GM12878 (cell line): Measurements from ENCODE around the gene TMPRSS9. TPM values are rescaled to one million over a fixed set of nuclear protein-coding genes. Genes with fewer than 3 reads are reported as not detected.

Experiments
- BHLHE40 ChIP-seq, 2 experiments: fragments of 450-650 bp in 1 of 2; IDR thresholded peaks; 2 replicates each; pipeline ENCODE4 v1.6.1; 2011 to 2017; ENCODE audit warnings: low read depth in 2 of 2, borderline replicate concordance in 1 of 2, improper control_type of control experiment in 1 of 2, low read length in 1 of 2, mild to moderate bottlenecking in 1 of 2
- CBX5 ChIP-seq: sonication (generic); IDR thresholded peaks from 2 replicates; pipeline ENCODE4 v1.6.1; 2016; ENCODE audit warnings: low read depth, moderate library complexity, mild to moderate bottlenecking, inconsistent platforms
- CUX1 ChIP-seq: IDR thresholded peaks from 2 replicates; pipeline ENCODE4 v1.6.1; 2012; ENCODE audit warnings: improper control_type of control experiment, low read depth, low read length; ENCODE audit not compliant: insufficient replicate concordance
- FOXK2 ChIP-seq: fragments of 450-650 bp; IDR thresholded peaks from 2 replicates; pipeline ENCODE4 v1.6.1; 2017; ENCODE audit warnings: mild to moderate bottlenecking, moderate library complexity
- FOXM1 ChIP-seq: IDR thresholded peaks from 2 replicates; pipeline ENCODE4 v1.6.1; 2012; ENCODE audit warnings: low read depth, mild to moderate bottlenecking, inconsistent platforms, low read length, moderate library complexity
- JUND ChIP-seq: IDR thresholded peaks from 2 replicates; pipeline ENCODE4 v1.6.1; 2012; ENCODE audit warnings: low read depth, mild to moderate bottlenecking, low read length, improper control_type of control experiment, moderate library complexity
- NFXL1 ChIP-seq: fragments of 450-650 bp; IDR thresholded peaks from 2 replicates; pipeline ENCODE4 v1.6.1; 2017; ENCODE audit warnings: antibody characterized with exemption, mild to moderate bottlenecking, borderline replicate concordance
- polyA plus RNA-seq, 11 experiments: library from polyadenylated mRNA; depleted of rRNA in 4 of 11; unstranded in 6 of 11; stranded (reverse) in 5 of 11; fragments of >200 nt; fragmentation: Nextera tagmentation in 4 of 11; fragmentation: Illumina TruSeq in 1 of 11; extraction: Ambion mirVana in 4 of 11; extraction: Trizol in 1 of 11; gene quantifications; 1 replicate in 1 of 11; 2 replicates in 10 of 11; pipeline versions ENCODE4 v1.2.1 to v1.2.3, GENCODE V29; 2011 to 2016; ENCODE audit warnings: inconsistent platforms in 2 of 11, missing spikeins in 2 of 11, low read depth in 1 of 11
- total RNA-seq, 4 experiments: library from RNA; depleted of rRNA in 3 of 4; stranded (reverse); fragments of >200 nt in 3 of 4; fragmentation: Illumina TruSeq in 1 of 4; extraction: Trizol in 1 of 4; gene quantifications; 2 replicates each; pipeline versions ENCODE4 v1.2.1 to v1.2.3, GENCODE V29; 2013 to 2021
- TF ChIP-seq, protein P1 (sequence below): fragments of 450-650 bp; IDR thresholded peaks from 2 replicates; pipeline ENCODE4 v1.6.1; 2017; ENCODE audit warnings: low read depth, mild to moderate bottlenecking, moderate library complexity
- TF ChIP-seq, protein P2 (sequence below): fragments of 450-650 bp; IDR thresholded peaks from 2 replicates; pipeline ENCODE4 v1.6.1; 2016; ENCODE audit warnings: mild to moderate bottlenecking
- TF ChIP-seq, protein P3 (sequence below): IDR thresholded peaks from 2 replicates; pipeline ENCODE4 v1.6.1; 2012; ENCODE audit warnings: low read depth, low read length, improper control_type of control experiment
- TF ChIP-seq, protein P4 (sequence below): fragments of 450-650 bp; IDR thresholded peaks from 2 replicates; pipeline ENCODE4 v1.6.1; 2017; ENCODE audit warnings: mild to moderate bottlenecking, moderate library complexity

TMPRSS9 gene
- total and polyA plus RNA-seq, 10 of the 15 experiments (the other 5 are each of a cell fraction or from before 2014, with no cell fraction given): 0.24 TPM; not detected in 9

- TF ChIP-seq, protein P1, sequence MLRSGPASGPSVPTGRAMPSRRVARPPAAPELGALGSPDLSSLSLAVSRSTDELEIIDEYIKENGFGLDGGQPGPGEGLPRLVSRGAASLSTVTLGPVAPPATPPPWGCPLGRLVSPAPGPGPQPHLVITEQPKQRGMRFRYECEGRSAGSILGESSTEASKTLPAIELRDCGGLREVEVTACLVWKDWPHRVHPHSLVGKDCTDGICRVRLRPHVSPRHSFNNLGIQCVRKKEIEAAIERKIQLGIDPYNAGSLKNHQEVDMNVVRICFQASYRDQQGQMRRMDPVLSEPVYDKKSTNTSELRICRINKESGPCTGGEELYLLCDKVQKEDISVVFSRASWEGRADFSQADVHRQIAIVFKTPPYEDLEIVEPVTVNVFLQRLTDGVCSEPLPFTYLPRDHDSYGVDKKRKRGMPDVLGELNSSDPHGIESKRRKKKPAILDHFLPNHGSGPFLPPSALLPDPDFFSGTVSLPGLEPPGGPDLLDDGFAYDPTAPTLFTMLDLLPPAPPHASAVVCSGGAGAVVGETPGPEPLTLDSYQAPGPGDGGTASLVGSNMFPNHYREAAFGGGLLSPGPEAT: peak; percentile 70; the same call in 1 of the 2 replicates
- TF ChIP-seq CUX1 (no peak), FOXM1 (peak; percentile 41; the same call in 1 of the 2 replicates), NFXL1 (no peak), JUND (no peak), FOXK2 (0 out of 2 replicates have a peak, but pooled peaks have one; percentile 14), BHLHE40 (IDR thresholded peaks at IDR 0.05; ENCODE audit: borderline replicate concordance in 1 of 2, low read depth in 2 of 2, low read length in 1 of 2) (peak; percentile 89 to 92), CBX5 (no peak)
- TF ChIP-seq, protein P2, sequence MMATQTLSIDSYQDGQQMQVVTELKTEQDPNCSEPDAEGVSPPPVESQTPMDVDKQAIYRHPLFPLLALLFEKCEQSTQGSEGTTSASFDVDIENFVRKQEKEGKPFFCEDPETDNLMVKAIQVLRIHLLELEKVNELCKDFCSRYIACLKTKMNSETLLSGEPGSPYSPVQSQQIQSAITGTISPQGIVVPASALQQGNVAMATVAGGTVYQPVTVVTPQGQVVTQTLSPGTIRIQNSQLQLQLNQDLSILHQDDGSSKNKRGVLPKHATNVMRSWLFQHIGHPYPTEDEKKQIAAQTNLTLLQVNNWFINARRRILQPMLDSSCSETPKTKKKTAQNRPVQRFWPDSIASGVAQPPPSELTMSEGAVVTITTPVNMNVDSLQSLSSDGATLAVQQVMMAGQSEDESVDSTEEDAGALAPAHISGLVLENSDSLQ: peak; percentile 24; the same call in 1 of the 2 replicates
- TF ChIP-seq, protein P3, sequence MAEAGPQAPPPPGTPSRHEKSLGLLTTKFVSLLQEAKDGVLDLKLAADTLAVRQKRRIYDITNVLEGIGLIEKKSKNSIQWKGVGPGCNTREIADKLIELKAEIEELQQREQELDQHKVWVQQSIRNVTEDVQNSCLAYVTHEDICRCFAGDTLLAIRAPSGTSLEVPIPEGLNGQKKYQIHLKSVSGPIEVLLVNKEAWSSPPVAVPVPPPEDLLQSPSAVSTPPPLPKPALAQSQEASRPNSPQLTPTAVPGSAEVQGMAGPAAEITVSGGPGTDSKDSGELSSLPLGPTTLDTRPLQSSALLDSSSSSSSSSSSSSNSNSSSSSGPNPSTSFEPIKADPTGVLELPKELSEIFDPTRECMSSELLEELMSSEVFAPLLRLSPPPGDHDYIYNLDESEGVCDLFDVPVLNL: no peak
- TF ChIP-seq, protein P4, sequence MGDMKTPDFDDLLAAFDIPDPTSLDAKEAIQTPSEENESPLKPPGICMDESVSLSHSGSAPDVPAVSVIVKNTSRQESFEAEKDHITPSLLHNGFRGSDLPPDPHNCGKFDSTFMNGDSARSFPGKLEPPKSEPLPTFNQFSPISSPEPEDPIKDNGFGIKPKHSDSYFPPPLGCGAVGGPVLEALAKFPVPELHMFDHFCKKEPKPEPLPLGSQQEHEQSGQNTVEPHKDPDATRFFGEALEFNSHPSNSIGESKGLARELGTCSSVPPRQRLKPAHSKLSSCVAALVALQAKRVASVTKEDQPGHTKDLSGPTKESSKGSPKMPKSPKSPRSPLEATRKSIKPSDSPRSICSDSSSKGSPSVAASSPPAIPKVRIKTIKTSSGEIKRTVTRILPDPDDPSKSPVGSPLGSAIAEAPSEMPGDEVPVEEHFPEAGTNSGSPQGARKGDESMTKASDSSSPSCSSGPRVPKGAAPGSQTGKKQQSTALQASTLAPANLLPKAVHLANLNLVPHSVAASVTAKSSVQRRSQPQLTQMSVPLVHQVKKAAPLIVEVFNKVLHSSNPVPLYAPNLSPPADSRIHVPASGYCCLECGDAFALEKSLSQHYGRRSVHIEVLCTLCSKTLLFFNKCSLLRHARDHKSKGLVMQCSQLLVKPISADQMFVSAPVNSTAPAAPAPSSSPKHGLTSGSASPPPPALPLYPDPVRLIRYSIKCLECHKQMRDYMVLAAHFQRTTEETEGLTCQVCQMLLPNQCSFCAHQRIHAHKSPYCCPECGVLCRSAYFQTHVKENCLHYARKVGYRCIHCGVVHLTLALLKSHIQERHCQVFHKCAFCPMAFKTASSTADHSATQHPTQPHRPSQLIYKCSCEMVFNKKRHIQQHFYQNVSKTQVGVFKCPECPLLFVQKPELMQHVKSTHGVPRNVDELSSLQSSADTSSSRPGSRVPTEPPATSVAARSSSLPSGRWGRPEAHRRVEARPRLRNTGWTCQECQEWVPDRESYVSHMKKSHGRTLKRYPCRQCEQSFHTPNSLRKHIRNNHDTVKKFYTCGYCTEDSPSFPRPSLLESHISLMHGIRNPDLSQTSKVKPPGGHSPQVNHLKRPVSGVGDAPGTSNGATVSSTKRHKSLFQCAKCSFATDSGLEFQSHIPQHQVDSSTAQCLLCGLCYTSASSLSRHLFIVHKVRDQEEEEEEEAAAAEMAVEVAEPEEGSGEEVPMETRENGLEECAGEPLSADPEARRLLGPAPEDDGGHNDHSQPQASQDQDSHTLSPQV: no peak
Measured at GRCh38 chr19:2394442-2395292, 34.6 kb downstream of the TMPRSS9 start (continued).
